NCI-H2227 (cell line): ENCODE data around the gene C6orf136.

ENCODE experiments used
- DNase-seq: peaks from one replicate; lab custom pipeline; 2025; ENCODE audit not compliant: unreplicated experiment; lab: John Stamatoyannopoulos, UW

Gene C6orf136

GRCh38 chr6:30685157-30686008, 38.5 kb downstream of the C6orf136 start:
- no peak for DNase-seq

GRCh38 chr6:30686009-30686907, 39.3 kb downstream of the C6orf136 start, which contains the start of gene PPP1R18:
PPP1R18 (minus strand) TSS chr6:30686645; CDS start chr6:30686018, 627 bp downstream.
- DNase-seq: peak; percentile 75

GRCh38 chr6:30686908-30687658, 40.1 kb downstream of the C6orf136 start:
- peak; percentile 88 for DNase-seq

- peak; percentile 56 for DNase-seq
Observed at GRCh38 chr6:30687659-30688431, 40.9 kb downstream of the C6orf136 start.

GRCh38 chr6:30688569-30688968, 41.6 kb downstream of the C6orf136 start:
- no peak for DNase-seq

GRCh38 chr6:30689022-30689865, 42.3 kb downstream of the C6orf136 start:
- DNase-seq: no peak

GRCh38 chr6:30689985-30690384, 43.1 kb downstream of the C6orf136 start:
- DNase-seq: no peak

- DNase-seq: peak; percentile 94
Observed at GRCh38 chr6:30690403-30691207, 43.7 kb downstream of the C6orf136 start, which contains the start of gene NRM. NRM (minus strand) TSS chr6:30690984; CDS start chr6:30690974, 10 bp downstream.

GRCh38 chr6:30691208-30691847, 44.4 kb downstream of the C6orf136 start:
- peak; percentile 47 for DNase-seq

GRCh38 chr6:30696432-30696831, 49.5 kb downstream of the C6orf136 start:
- DNase-seq: no peak

GRCh38 chr6:30700340-30700739, 53.4 kb downstream of the C6orf136 start:
- no peak for DNase-seq
